Tibial nerve (tissue), 4 donors: ENCODE results near the gene PGRMC2. TPM values are rescaled to one million over a fixed set of nuclear protein-coding genes. Genes with fewer than 3 reads are reported as not detected.
A peak's percentile ranks its signal among the peaks of the same experiment; 100 is the strongest.

Experiments
- DNase-seq, 2 donors: peaks; one replicate each; pipeline ENCODE4 v3.0.0-alpha.2; 2019; ENCODE audit warnings: low spot score in 2 of 2
- H3K27ac ChIP-seq, 4 donors: fragments of 200-600 bp; sonication (generic) in 3 of 4; one replicate each; pipeline ENCODE4 v1.5.1; 2017 to 2019; ENCODE audit warnings: mild to moderate bottlenecking in 1 of 4
- H3K27me3 ChIP-seq, 2 donors: fragments of 200-600 bp; sonication (generic) in 1 of 2; one replicate each; pipeline versions ENCODE4 v1.5.1 to v1.6.0; 2017 to 2019
- H3K36me3 ChIP-seq, 3 donors: fragments of 200-600 bp; sonication (generic); one replicate each; pipeline ENCODE4 v1.5.1; 2018 to 2019
- H3K4me1 ChIP-seq, 4 donors: fragments of 200-600 bp; sonication (generic) in 3 of 4; one replicate each; pipeline ENCODE4 v1.5.1; 2017 to 2019
- H3K4me3 ChIP-seq, 4 donors: fragments of 200-600 bp; sonication (generic) in 3 of 4; one replicate each; pipeline ENCODE4 v1.5.1; 2017 to 2019; ENCODE audit warnings: mild to moderate bottlenecking in 1 of 4, moderate library complexity in 1 of 4
- H3K9me3 ChIP-seq, 4 donors: fragments of 200-600 bp; sonication (generic) in 3 of 4; one replicate each; pipeline ENCODE4 v1.5.1; 2017 to 2019
- EP300 ChIP-seq, 2 donors: sonication (generic); formaldehyde crosslinking; IDR thresholded peaks; one replicate each; pipeline ENCODE4 v1.6.1; 2017; ENCODE audit warnings: antibody characterized with exemption in 2 of 2, mild to moderate bottlenecking in 1 of 2
- POLR2A ChIP-seq, 2 donors: fragments of 450-650 bp; IDR thresholded peaks; one replicate each; pipeline ENCODE4 v1.6.1; 2017; ENCODE audit warnings: antibody characterized with exemption in 2 of 2, mild to moderate bottlenecking in 2 of 2, moderate library complexity in 2 of 2
- WGBS, 2 donors: methylation state at CpG; one replicate each; pipeline ENCODE4 v1.1.5; 2018; 5-methylcytosine and 5-hydroxymethylcytosine counted together
- total RNA-seq, 4 donors: library from RNA; depleted of rRNA; stranded (reverse); fragments of >200 nt; gene quantifications; one replicate each; pipeline ENCODE4 v1.1.0, GENCODE V29; 2016
- TF ChIP-seq, protein P1 (sequence below), 5 experiments: fragments of 200-600 bp in 3 of 5; fragments of 450-650 bp in 2 of 5; sonication (generic) in 3 of 5; IDR thresholded peaks; one replicate each; pipeline ENCODE4 v1.5.1; 2016 to 2019; ENCODE audit warnings: antibody characterized with exemption in 5 of 5, mild to moderate bottlenecking in 3 of 5, moderate library complexity in 2 of 5

The PGRMC2 gene
- total RNA-seq, 4 donors from 2014 or later = 21.8 to 45.9 (median 29.0) TPM

DNA sequence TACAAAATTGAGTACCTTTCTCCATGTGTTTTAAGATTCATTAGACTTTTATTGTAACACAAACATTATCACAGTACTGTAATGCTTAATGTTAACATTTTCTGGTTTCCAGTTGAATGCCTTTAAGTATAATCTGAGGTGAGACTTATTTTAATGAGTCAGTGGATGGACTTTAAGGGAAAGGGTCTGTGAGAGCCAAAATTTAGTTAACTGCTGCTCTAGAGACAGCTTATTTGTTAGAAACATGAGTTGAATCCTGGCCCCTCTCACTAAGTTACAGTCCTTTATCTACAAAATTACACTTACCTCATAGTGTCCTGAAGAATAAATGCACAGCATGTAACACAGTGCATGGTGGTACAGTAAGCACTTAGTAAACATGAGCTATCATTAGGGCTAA is 66.0 kb downstream of the PGRMC2 start:
- H3K4me1 ChIP-seq = no peaks in the 10 kb centered on the region
- H3K27me3 ChIP-seq = no peaks in the 10 kb centered on the region
- no peak overlapping the region for H3K27ac ChIP-seq
- no peaks in the 10 kb centered on the region for H3K36me3 ChIP-seq
- no peak overlapping the region for H3K4me3 ChIP-seq
- DNase-seq = no peak
- no peaks in the 10 kb centered on the region for H3K9me3 ChIP-seq
- TF ChIP-seq, protein P1, sequence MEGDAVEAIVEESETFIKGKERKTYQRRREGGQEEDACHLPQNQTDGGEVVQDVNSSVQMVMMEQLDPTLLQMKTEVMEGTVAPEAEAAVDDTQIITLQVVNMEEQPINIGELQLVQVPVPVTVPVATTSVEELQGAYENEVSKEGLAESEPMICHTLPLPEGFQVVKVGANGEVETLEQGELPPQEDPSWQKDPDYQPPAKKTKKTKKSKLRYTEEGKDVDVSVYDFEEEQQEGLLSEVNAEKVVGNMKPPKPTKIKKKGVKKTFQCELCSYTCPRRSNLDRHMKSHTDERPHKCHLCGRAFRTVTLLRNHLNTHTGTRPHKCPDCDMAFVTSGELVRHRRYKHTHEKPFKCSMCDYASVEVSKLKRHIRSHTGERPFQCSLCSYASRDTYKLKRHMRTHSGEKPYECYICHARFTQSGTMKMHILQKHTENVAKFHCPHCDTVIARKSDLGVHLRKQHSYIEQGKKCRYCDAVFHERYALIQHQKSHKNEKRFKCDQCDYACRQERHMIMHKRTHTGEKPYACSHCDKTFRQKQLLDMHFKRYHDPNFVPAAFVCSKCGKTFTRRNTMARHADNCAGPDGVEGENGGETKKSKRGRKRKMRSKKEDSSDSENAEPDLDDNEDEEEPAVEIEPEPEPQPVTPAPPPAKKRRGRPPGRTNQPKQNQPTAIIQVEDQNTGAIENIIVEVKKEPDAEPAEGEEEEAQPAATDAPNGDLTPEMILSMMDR (IDR thresholded peaks at IDR 0.05) = no peak
- TF ChIP-seq POLR2A (IDR thresholded peaks at IDR 0.05) = no peak
- no peak for TF ChIP-seq EP300 (IDR thresholded peaks at IDR 0.05)

DNA sequence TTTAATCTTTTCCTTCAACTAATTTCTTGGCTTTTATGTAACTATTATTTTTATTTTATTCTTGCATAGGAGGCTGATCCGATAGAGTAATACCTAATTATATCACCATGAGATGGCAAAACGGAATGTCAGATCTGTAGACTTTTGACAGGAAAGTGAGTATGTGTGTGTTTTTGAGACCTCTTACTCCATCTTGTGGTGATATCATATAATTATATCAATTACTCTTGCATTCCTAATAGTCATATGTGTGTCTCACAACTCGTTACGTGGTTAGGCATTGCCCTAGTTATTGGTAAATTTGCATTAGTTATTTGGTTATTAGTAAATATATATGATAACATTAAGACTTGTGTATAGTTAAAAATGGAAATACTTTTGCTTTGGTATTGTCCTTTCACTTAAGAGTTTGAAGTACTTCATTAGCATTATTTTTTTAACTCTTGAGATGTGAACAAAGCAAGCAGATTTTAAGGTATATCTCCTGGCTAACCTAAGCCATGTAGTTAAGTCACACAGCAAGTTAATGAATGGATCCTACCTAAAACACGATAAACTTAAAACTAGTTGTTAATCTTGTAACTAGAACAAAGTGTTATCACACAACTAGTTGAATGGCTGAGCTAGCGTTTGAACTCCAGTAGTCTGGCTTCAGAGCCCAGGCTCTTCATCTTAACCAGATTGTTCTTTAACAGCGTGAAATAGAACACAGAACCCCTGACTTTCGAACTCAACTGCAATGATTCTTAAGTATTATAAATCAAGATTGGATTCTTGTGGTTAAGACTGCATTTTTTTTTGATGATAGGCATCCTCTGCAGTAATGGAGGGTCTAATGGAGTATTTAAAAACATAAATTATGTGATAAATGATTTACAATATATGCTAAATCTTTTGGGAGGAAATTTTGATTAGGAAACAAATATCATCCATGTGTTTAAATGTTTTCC is 67.1 kb downstream of the PGRMC2 start:
- no peaks in the 10 kb centered on the region for H3K9me3 ChIP-seq
- no peak for TF ChIP-seq EP300 (IDR thresholded peaks at IDR 0.05)
- TF ChIP-seq, protein P1 (IDR thresholded peaks at IDR 0.05) = peak in 2 of 5 experiments; percentile 12 to 15
- H3K27me3 ChIP-seq = no peaks in the 10 kb centered on the region
- WGBS, 2 donors = 39 to 41% methylated on average over 8 of the region's 8 CpGs
- H3K4me3 ChIP-seq = no peak overlapping the region
- no peaks in the 10 kb centered on the region for H3K36me3 ChIP-seq
- H3K27ac ChIP-seq = no peak overlapping the region
- no peak for DNase-seq
- no peaks in the 10 kb centered on the region for H3K4me1 ChIP-seq

Other genes with a start within 250 kb of the PGRMC2 start
- 10 to 100 TPM; 23.1 to 43.8 (median 34.4) TPM for gene LARP1B, start 226.5 kb downstream of the PGRMC2 start, total RNA-seq